Measurements from ENCODE around the gene UBR2.
"Not testable (repeated sequence)": the region's sequence is repeated elsewhere in the genome, so short reads cannot be mapped to it uniquely, and the experiment has no call there.

The UBR2 gene

GRCh38 chr6:42733867-42734481 is 170.1 kb downstream of the UBR2 start:
- not testable (repeated sequence) for DNase-seq

GRCh38 chr6:42735976-42736375 is 172.1 kb downstream of the UBR2 start:
- no peak for DNase-seq

GRCh38 chr6:42740725-42741124 is 176.9 kb downstream of the UBR2 start:
- no peak for DNase-seq

- no peak for DNase-seq
Observed at GRCh38 chr6:42742116-42742894, 178.5 kb downstream of the UBR2 start.
